Measurements from ENCODE around the gene BANF1.

The BANF1 gene

DNA sequence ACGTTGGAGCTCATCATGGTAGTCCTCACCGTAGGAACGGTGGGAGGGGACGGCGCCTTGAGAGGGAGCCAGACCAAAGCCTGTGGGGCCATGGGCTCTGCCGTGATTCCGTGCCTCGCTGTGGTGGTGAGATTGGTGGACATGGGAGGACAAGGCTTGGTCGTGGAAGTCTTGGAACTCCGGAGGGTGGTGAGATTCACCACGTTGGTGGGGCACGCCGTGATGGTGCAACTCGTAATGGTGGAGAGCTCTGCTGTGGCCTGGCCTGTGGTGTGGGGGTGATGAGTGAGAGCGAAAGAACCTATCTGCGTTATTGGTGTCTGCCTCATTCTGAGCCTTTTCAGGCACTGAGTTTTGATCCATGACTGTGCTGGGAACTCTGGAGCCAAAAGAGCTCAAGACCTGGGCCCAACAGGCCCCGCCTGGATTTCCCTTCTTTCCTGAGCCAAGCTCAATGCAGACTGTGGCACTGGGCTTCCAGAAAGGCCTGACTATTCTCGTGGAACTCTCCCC, 23.8 kb downstream of the BANF1 start, which contains the start of gene CATSPER1:
Gene CATSPER1 (minus strand): TSS at position 463 of the 513 bp plus-strand sequence. CDS start 100 bp downstream, at position 363.
- Histone ChIP-seq H3K79me1 (ENCODE audit: low read length) (no peaks in the 10 kb centered on the region), H3K18ac (ENCODE audit: low read length) (no peak within 1 kb of the TSS), H3K4me2 (ENCODE audit: low read length) (no peak within 1 kb of the TSS), H3K4me1 (ENCODE audit: control insufficient read depth, low read depth, low read length) (no peaks in the 10 kb centered on the region), H2BK120ac (ENCODE audit: low read depth, low read length) (no peak within 1 kb of the TSS), H4K5ac (ENCODE audit: low read length) (no peak within 1 kb of the TSS), H4K8ac (ENCODE audit: low read depth, low read length) (no peak within 1 kb of the TSS), H3K56ac (ENCODE audit: low read length) (no peak within 1 kb of the TSS), H3K4me3 (ENCODE audit: low read length) (no peak within 1 kb of the TSS), H3K27me3 (ENCODE audit: insufficient read depth, low read length, poor library complexity) (no peaks in the 10 kb centered on the region), H3K23ac (ENCODE audit: low read length) (no peak within 1 kb of the TSS), H3K4ac (ENCODE audit: low read depth, low read length) (no peak within 1 kb of the TSS), H3K79me2 (ENCODE audit: control insufficient read depth, insufficient read depth, low read length) (no peaks in the 10 kb centered on the region), H3K9ac (ENCODE audit: low read length) (no peak within 1 kb of the TSS), H3K27ac (ENCODE audit: low read depth, low read length) (no peak within 1 kb of the TSS), H3K36me3 (ENCODE audit: control insufficient read depth, insufficient read depth, low read length) (no peaks in the 10 kb centered on the region), H2BK5ac (ENCODE audit: low read length) (no peak within 1 kb of the TSS), H2BK15ac (replicated peaks; ENCODE audit: low read depth) (no peak within 1 kb of the TSS), H2AK5ac (ENCODE audit: low read length) (no peak within 1 kb of the TSS)
- no peak for DNase-seq
- WGBS (ENCODE audit: extremely low coverage, insufficient coverage, low lambda C conversion rate): no CpG with 5 or more reads among the region's 18 CpGs

DNA sequence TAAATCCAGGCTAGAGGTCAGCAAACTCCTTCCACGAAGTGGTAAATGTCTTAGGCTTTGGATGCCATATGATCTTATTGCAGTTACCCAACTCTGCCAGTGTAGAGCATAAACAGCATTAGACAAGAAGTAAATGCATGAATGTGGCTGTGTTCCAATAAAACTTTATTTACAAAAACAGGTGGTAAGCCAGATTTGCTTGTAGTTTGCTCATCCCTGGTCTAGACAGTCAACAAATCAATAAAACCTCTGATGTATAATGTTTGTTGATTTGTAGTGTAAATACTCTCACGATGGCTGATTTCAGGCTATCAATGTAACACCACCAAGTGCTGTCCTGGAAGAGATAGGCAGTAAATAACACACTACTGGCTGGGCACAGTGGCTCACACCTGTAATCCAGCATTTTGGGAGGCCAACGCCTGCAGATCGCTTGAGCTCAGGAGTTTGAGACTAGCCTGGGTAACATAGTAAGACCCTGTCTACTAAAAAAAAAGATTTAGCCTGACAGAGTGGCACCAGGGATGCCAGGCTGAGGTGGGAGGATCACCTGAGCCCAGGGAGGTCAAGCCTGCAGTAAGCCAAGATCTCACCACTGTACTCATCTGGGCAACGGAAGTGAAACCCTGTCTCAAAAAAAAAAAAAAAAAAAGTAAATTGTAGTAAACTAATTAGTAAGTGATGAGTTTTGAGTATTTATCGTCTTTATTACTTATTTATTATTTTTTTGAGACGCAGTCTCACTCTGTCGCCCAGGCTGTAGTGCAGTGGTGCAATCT, 30.8 kb downstream of the BANF1 start:
- Histone ChIP-seq H2AK5ac (ENCODE audit: low read length) (no peak overlapping the region), H3K23ac (ENCODE audit: low read length) (no peak overlapping the region), H3K4me2 (ENCODE audit: low read length) (no peak overlapping the region), H2BK15ac (replicated peaks; ENCODE audit: low read depth) (no peak overlapping the region), H2BK120ac (ENCODE audit: low read depth, low read length) (no peak overlapping the region), H4K8ac (ENCODE audit: low read depth, low read length) (no peak overlapping the region), H3K27ac (ENCODE audit: low read depth, low read length) (no peak overlapping the region), H3K36me3 (ENCODE audit: control insufficient read depth, insufficient read depth, low read length) (no peaks in the 10 kb centered on the region), H3K4ac (ENCODE audit: low read depth, low read length) (no peak overlapping the region), H3K56ac (ENCODE audit: low read length) (no peak overlapping the region), H3K79me2 (ENCODE audit: control insufficient read depth, insufficient read depth, low read length) (no peaks in the 10 kb centered on the region), H3K27me3 (ENCODE audit: insufficient read depth, low read length, poor library complexity) (no peaks in the 10 kb centered on the region), H3K4me1 (ENCODE audit: control insufficient read depth, low read depth, low read length) (no peaks in the 10 kb centered on the region), H3K79me1 (ENCODE audit: low read length) (no peaks in the 10 kb centered on the region), H2BK5ac (ENCODE audit: low read length) (no peak overlapping the region), H3K9ac (ENCODE audit: low read length) (no peak overlapping the region), H3K18ac (ENCODE audit: low read length) (no peak overlapping the region), H4K5ac (ENCODE audit: low read length) (no peak overlapping the region), H3K4me3 (ENCODE audit: low read length) (no peak overlapping the region)
- no CpG with 5 or more reads among the region's 8 CpGs for WGBS (ENCODE audit: extremely low coverage, insufficient coverage, low lambda C conversion rate)
- no peak for DNase-seq

DNA sequence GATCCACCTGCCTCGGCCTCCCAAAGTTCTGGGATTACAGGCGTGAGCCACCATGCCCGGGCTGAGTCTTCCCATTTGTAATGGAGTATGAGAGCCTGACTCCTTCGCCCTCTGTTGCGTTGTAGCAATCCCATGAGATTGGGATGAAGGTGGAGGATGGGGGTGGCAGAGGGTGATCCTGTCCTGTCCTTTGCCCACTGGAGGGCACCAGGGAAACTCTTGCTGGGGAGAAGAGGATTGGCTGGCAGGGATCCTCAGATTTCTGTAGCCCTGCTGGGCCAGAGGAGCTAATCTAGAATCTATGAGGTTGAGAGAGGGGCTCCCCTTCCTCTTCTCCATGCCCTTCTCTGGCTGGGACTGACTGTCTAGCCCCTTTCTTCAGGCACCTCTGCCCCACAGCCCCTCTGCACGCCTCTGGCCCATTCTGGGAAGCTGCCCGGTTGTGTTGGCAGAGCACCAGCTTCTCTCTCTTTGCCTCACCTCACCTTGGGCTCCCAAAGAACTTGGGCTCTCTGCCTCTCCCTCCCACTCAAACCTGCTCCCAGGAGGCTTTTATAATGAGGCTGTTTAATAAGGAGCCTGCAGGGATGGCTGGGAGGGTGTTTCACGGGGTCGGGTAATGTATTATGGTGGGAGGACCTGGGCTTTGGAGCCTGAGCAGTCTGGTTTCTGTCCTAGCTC, 33.5 kb downstream of the BANF1 start:
- no peak for DNase-seq
- Histone ChIP-seq H2AK5ac (ENCODE audit: low read length) (no peak overlapping the region), H3K18ac (ENCODE audit: low read length) (no peak overlapping the region), H3K4me2 (ENCODE audit: low read length) (no peak overlapping the region), H2BK120ac (ENCODE audit: low read depth, low read length) (no peak overlapping the region), H3K79me1 (ENCODE audit: low read length) (no peaks in the 10 kb centered on the region), H4K5ac (ENCODE audit: low read length) (no peak overlapping the region), H3K56ac (ENCODE audit: low read length) (no peak overlapping the region), H3K36me3 (ENCODE audit: control insufficient read depth, insufficient read depth, low read length) (no peaks in the 10 kb centered on the region), H2BK5ac (ENCODE audit: low read length) (no peak overlapping the region), H3K79me2 (ENCODE audit: control insufficient read depth, insufficient read depth, low read length) (no peaks in the 10 kb centered on the region), H3K4me3 (ENCODE audit: low read length) (no peak overlapping the region), H3K23ac (ENCODE audit: low read length) (no peak overlapping the region), H3K4me1 (ENCODE audit: control insufficient read depth, low read depth, low read length) (no peaks in the 10 kb centered on the region), H3K27ac (ENCODE audit: low read depth, low read length) (no peak overlapping the region), H3K4ac (ENCODE audit: low read depth, low read length) (no peak overlapping the region), H4K8ac (ENCODE audit: low read depth, low read length) (no peak overlapping the region), H2BK15ac (replicated peaks; ENCODE audit: low read depth) (no peak overlapping the region), H3K27me3 (ENCODE audit: insufficient read depth, low read length, poor library complexity) (no peaks in the 10 kb centered on the region), H3K9ac (ENCODE audit: low read length) (no peak overlapping the region)
- no CpG with 5 or more reads among the region's 9 CpGs for WGBS (ENCODE audit: extremely low coverage, insufficient coverage, low lambda C conversion rate)

- no peak overlapping the region for H2BK5ac ChIP-seq (ENCODE audit: low read length)
- no peak overlapping the region for H3K4me2 ChIP-seq (ENCODE audit: low read length)
- no peaks in the 10 kb centered on the region for H3K4me1 ChIP-seq (ENCODE audit: control insufficient read depth, low read depth, low read length)
- no peak overlapping the region for H3K4ac ChIP-seq (ENCODE audit: low read depth, low read length)
- H2AK5ac ChIP-seq (ENCODE audit: low read length): no peak overlapping the region
- H3K27me3 ChIP-seq (ENCODE audit: insufficient read depth, low read length, poor library complexity): no peaks in the 10 kb centered on the region
- no CpG with 5 or more reads among the region's 5 CpGs for WGBS (ENCODE audit: extremely low coverage, insufficient coverage, low lambda C conversion rate)
- H2BK120ac ChIP-seq (ENCODE audit: low read depth, low read length): no peak overlapping the region
- no peak overlapping the region for H3K4me3 ChIP-seq (ENCODE audit: low read length)
- H3K23ac ChIP-seq (ENCODE audit: low read length): no peak overlapping the region
- H3K36me3 ChIP-seq (ENCODE audit: control insufficient read depth, insufficient read depth, low read length): no peaks in the 10 kb centered on the region
- H3K27ac ChIP-seq (ENCODE audit: low read depth, low read length): no peak overlapping the region
- H3K79me2 ChIP-seq (ENCODE audit: control insufficient read depth, insufficient read depth, low read length): no peaks in the 10 kb centered on the region
- no peak overlapping the region for H3K56ac ChIP-seq (ENCODE audit: low read length)
- DNase-seq: no peak
- no peak overlapping the region for H4K8ac ChIP-seq (ENCODE audit: low read depth, low read length)
- H3K79me1 ChIP-seq (ENCODE audit: low read length): no peaks in the 10 kb centered on the region
- no peak overlapping the region for H3K9ac ChIP-seq (ENCODE audit: low read length)
- H2BK15ac ChIP-seq (replicated peaks; ENCODE audit: low read depth): no peak overlapping the region
- no peak overlapping the region for H3K18ac ChIP-seq (ENCODE audit: low read length)
- no peak overlapping the region for H4K5ac ChIP-seq (ENCODE audit: low read length)
These were observed 34.0 kb downstream of the BANF1 start for GRCh38 chr11:66036334-66036710.

DNA sequence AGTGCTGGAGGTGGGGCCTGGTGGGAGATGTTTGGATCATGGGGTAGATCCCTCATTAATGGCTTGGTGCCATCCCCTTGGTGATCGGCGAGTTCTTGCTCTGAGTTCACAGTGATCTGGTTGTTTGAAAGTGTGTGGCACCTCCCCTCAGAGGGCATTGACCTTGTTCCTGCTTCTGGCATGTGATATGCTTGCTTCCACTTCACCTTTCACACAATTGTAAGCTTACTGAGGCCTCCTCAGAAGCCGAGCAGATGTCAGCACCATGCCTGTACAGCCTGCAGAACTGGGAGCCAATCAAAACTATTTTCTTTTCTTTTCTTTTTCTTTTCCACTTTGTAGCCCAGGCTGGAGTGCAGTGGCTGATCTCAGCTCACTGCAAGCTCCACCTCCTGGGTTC, 35.0 kb downstream of the BANF1 start:
- H2BK5ac ChIP-seq (ENCODE audit: low read length): no peak overlapping the region
- no CpG with 5 or more reads among the region's 3 CpGs for WGBS (ENCODE audit: extremely low coverage, insufficient coverage, low lambda C conversion rate)

More for the DNA sequence above, 35.0 kb downstream of the BANF1 start:
- Histone ChIP-seq H3K56ac (ENCODE audit: low read length) (no peak overlapping the region), H3K27me3 (ENCODE audit: insufficient read depth, low read length, poor library complexity) (no peaks in the 10 kb centered on the region), H3K27ac (ENCODE audit: low read depth, low read length) (no peak overlapping the region), H3K9ac (ENCODE audit: low read length) (no peak overlapping the region), H4K8ac (ENCODE audit: low read depth, low read length) (no peak overlapping the region), H2AK5ac (ENCODE audit: low read length) (no peak overlapping the region), H2BK15ac (replicated peaks; ENCODE audit: low read depth) (no peak overlapping the region), H3K4ac (ENCODE audit: low read depth, low read length) (no peak overlapping the region), H3K4me1 (ENCODE audit: control insufficient read depth, low read depth, low read length) (no peaks in the 10 kb centered on the region), H2BK120ac (ENCODE audit: low read depth, low read length) (no peak overlapping the region), H4K5ac (ENCODE audit: low read length) (no peak overlapping the region), H3K79me1 (ENCODE audit: low read length) (no peaks in the 10 kb centered on the region), H3K4me3 (ENCODE audit: low read length) (no peak overlapping the region), H3K36me3 (ENCODE audit: control insufficient read depth, insufficient read depth, low read length) (no peaks in the 10 kb centered on the region), H3K18ac (ENCODE audit: low read length) (no peak overlapping the region), H3K23ac (ENCODE audit: low read length) (no peak overlapping the region), H3K4me2 (ENCODE audit: low read length) (no peak overlapping the region), H3K79me2 (ENCODE audit: control insufficient read depth, insufficient read depth, low read length) (no peaks in the 10 kb centered on the region)
- no peak for DNase-seq
